HG02642 (cell line): Measurements from ENCODE around the gene VPS18.

ENCODE experiments used
- ATAC-seq: cut with Tn5 transposase; IDR thresholded peaks from one replicate; pipeline ENCODE4 v1.9.1; 2021; ENCODE audit warnings: mild to moderate bottlenecking; ENCODE audit not compliant: unreplicated experiment, poor library complexity

The VPS18 gene

GRCh38 chr15:40932649-40933516 lies 38.6 kb downstream of the VPS18 start:
- ATAC-seq = no peak

GRCh38 chr15:40933517-40933902 lies 39.3 kb downstream of the VPS18 start:
- no peak for ATAC-seq

- ATAC-seq = no peak
Measured at GRCh38 chr15:40934457-40934856, 40.2 kb downstream of the VPS18 start.

GRCh38 chr15:40936234-40936708 lies 42.0 kb downstream of the VPS18 start:
- no peak for ATAC-seq

- ATAC-seq = no peak
Measured at GRCh38 chr15:40936709-40937666, 42.7 kb downstream of the VPS18 start.

- ATAC-seq = no peak
Measured at GRCh38 chr15:40937762-40938535, 43.7 kb downstream of the VPS18 start.

- ATAC-seq = no peak
Measured at GRCh38 chr15:40938536-40938870, 44.3 kb downstream of the VPS18 start.

GRCh38 chr15:40940296-40940801 lies 46.1 kb downstream of the VPS18 start:
- no peak for ATAC-seq

GRCh38 chr15:40941068-40941527 lies 46.8 kb downstream of the VPS18 start:
- no peak for ATAC-seq

GRCh38 chr15:40941528-40942336 lies 47.5 kb downstream of the VPS18 start:
- ATAC-seq = peak; percentile 79

- ATAC-seq = peak; percentile 6
Measured at GRCh38 chr15:40942337-40942854, 48.1 kb downstream of the VPS18 start.

GRCh38 chr15:40942878-40943277 lies 48.6 kb downstream of the VPS18 start:
- no peak for ATAC-seq

- ATAC-seq = no peak
Measured at GRCh38 chr15:40943764-40944365, 49.6 kb downstream of the VPS18 start.

- ATAC-seq = no peak
Measured at GRCh38 chr15:40944510-40945296, 50.5 kb downstream of the VPS18 start.

GRCh38 chr15:40948706-40949473 lies 54.6 kb downstream of the VPS18 start:
- ATAC-seq = no peak

GRCh38 chr15:40949756-40950207 lies 55.5 kb downstream of the VPS18 start:
- no peak for ATAC-seq

GRCh38 chr15:40951764-40952163 lies 57.5 kb downstream of the VPS18 start:
- ATAC-seq = no peak
